HG03442 (cell line): ENCODE results near the gene DRC7.

Experiments used
- ATAC-seq: cut with Tn5 transposase; IDR thresholded peaks from one replicate; pipeline ENCODE4 v1.9.1; 2021; ENCODE audit warnings: mild to moderate bottlenecking, moderate library complexity; ENCODE audit not compliant: unreplicated experiment

The DRC7 gene

DNA sequence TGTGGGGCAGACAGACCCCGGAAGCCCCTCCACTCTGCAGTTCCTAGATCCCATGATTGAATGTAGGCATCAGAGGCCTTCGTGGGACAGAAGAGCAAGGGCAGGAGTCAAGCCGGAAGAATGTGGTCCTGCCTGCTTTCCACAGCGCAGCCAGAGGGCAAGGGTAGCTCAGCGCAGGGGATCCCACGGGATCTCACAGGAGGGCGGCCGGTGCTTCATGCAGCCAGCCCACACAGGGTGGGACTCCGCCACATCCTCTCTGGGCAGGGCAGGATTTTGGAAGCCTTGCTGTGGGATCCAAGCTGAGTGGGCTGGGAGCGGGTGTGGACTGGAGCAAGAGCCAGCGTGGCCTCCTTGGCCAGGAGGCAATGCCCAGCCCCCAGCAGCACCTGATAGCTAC lies 54.0 kb downstream of the DRC7 start:
- ATAC-seq = no peak

- no peak for ATAC-seq
Observed at GRCh38 chr16:57749101-57749692, 54.6 kb downstream of the DRC7 start.

- ATAC-seq = no peak
Observed at GRCh38 chr16:57749856-57750452, 55.3 kb downstream of the DRC7 start.

GRCh38 chr16:57750796-57751538 lies 56.4 kb downstream of the DRC7 start:
- no peak for ATAC-seq

- no peak for ATAC-seq
Observed at GRCh38 chr16:57751539-57752202, 57.1 kb downstream of the DRC7 start.

DNA sequence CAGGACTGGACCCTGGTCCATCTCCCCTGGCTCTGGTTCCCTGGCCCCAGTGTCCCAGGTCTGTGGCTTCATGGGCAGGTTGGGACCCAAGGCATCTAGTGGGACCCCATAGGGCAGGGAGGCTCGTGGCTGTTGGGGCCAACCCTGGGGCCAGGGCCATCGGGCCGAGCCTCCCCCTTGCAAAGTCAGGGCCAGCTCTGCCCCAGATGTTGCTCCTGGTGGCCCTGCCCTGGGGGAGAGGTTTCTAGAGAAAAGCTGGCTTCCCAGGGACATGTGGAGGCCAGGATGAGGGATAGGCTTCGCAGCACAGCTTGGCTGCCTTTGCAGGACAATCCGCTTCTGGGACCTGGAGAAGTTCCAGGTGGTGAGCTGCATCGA lies 57.6 kb downstream of the DRC7 start:
- no peak for ATAC-seq

DNA sequence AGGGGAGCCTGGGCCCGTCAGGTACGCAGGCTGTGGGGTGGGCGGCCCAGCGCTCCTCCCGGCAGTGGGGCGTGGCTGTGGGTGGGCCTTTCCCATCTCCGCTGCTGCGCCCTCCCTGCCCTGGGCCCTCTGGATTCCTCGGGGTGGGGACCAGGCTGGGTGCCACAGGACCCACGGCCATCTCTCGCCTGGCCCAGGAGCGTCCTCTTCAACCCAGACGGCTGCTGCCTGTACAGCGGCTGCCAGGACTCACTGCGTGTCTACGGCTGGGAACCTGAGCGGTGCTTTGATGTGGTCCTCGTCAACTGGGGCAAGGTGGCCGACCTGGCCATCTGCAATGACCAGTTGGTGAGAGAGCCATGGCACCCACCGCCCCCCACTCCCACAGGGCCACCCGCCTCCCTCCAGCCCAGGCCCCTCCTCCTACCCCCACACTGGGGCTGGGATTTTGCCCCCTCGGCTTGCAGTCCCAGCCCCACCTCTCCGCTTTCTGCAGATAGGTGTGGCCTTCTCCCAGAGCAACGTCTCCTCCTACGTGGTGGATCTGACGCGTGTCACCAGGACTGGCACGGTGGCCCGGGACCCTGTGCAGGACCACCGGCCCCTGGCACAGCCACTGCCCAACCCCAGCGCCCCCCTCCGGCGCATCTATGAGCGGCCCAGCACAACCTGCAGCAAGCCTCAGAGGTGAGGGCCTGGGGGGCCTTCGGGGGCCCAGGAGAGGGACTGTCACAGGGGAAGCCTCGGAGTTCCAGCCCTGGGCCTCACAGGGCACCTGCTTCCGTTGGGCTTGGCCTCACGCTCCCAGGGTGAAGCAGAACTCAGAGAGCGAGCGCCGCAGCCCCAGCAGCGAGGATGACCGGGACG lies 58.2 kb downstream of the DRC7 start:
- no peak for ATAC-seq

GRCh38 chr16:57753448-57754353 lies 59.1 kb downstream of the DRC7 start:
- no peak for ATAC-seq

GRCh38 chr16:57754354-57755060 lies 59.9 kb downstream of the DRC7 start:
- no peak for ATAC-seq

- ATAC-seq = no peak
Observed at GRCh38 chr16:57755061-57755684, 60.6 kb downstream of the DRC7 start.

DNA sequence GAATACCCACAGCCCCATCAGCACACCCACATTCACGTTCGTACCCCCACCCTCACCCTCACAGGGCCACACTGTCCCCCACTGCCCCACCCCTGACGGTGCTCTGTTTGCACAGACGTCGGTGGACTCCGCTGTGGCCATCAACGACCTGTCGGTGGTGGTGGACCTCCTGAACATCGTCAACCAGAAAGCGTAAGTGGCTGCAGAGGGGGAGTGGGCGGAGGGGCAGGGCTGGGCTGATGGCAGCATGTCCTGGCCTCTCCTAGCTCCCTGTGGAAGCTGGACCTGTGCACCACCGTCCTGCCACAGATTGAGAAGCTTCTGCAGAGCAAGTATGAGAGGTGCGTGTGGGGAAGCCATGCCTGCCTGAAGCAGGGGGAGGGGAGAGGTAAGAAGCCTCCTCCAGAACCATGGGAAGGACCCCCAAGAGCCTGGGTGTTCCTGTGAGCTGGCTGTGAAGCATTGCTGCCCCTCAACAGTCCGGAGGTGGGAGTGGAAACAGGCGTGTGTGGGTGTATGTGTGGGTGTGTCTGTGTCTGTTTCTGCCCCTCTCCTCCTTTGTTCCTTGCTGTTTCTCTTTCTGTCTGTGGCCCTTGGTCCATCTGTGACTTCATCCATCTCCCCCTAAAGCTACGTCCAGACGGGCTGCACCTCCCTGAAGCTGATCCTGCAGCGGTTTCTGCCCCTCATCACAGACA lies 61.3 kb downstream of the DRC7 start:
- no peak for ATAC-seq

- ATAC-seq = no peak
Observed at GRCh38 chr16:57756424-57757325, 62.1 kb downstream of the DRC7 start.

GRCh38 chr16:57757326-57757786 lies 62.8 kb downstream of the DRC7 start:
- peak; percentile 87 for ATAC-seq

DNA sequence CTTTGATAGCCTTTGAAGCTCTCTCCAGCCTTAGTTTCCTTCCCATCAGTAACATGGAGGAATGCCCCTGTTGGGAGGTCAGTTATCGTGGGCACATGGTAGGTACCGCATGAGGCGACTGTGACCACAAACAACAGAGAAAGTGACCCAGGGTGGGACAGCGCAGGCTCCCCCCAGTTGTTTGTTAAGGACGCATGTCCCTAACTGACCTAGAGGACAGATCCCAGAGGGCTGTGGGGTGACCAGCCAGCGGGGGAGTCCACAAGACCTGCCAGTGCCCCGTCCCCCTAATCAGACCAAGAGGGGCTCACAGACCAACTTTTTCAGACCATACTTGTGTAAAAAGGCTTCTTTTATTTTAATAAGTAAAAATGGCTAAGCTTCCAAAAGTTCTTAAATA lies 63.3 kb downstream of the DRC7 start:
- ATAC-seq = no peak

GRCh38 chr16:57758331-57759117 lies 63.9 kb downstream of the DRC7 start:
- ATAC-seq = no peak

- ATAC-seq = no peak
Observed at GRCh38 chr16:57759131-57759530, 64.5 kb downstream of the DRC7 start.
